ENCODE results near the gene RYK.

The RYK gene

DNA sequence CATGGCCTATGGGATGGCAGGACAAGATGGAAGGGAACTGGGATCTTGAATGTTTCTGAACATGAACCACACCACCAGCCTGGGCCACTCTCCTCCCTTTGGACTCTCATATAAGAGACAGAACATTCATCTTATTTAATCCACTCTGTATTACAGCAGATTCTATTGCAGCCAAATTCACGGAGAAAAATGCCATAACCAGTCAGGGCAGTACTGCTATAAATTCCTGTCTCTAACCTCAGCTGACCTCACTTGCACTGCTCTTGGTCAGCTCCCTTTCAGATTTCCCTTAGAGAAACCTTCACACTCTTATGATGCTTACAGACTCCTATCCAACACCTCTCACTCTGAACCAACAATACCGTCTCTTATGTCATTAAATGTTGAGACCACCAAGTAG lies 101.4 kb downstream of the RYK start:
- TF ChIP-seq POLR2A (IDR thresholded peaks at IDR 0.05; ENCODE audit: extremely low read depth, insufficient read length) (no peak), MYC (IDR thresholded peaks at IDR 0.05; ENCODE audit: low read depth, low read length) (no peak)
- TF ChIP-seq, protein P1, sequence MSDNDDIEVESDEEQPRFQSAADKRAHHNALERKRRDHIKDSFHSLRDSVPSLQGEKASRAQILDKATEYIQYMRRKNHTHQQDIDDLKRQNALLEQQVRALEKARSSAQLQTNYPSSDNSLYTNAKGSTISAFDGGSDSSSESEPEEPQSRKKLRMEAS (IDR thresholded peaks at IDR 0.05; ENCODE audit: low read depth, low read length), result no peak
- TF ChIP-seq, protein P2, sequence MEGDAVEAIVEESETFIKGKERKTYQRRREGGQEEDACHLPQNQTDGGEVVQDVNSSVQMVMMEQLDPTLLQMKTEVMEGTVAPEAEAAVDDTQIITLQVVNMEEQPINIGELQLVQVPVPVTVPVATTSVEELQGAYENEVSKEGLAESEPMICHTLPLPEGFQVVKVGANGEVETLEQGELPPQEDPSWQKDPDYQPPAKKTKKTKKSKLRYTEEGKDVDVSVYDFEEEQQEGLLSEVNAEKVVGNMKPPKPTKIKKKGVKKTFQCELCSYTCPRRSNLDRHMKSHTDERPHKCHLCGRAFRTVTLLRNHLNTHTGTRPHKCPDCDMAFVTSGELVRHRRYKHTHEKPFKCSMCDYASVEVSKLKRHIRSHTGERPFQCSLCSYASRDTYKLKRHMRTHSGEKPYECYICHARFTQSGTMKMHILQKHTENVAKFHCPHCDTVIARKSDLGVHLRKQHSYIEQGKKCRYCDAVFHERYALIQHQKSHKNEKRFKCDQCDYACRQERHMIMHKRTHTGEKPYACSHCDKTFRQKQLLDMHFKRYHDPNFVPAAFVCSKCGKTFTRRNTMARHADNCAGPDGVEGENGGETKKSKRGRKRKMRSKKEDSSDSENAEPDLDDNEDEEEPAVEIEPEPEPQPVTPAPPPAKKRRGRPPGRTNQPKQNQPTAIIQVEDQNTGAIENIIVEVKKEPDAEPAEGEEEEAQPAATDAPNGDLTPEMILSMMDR (IDR thresholded peaks at IDR 0.05; ENCODE audit: low read depth, low read length), result no peak
- no peak overlapping the region for H3K4me3 ChIP-seq (ENCODE audit: low read depth, low read length)
- no peak for DNase-seq (ENCODE audit: low read depth)

DNA sequence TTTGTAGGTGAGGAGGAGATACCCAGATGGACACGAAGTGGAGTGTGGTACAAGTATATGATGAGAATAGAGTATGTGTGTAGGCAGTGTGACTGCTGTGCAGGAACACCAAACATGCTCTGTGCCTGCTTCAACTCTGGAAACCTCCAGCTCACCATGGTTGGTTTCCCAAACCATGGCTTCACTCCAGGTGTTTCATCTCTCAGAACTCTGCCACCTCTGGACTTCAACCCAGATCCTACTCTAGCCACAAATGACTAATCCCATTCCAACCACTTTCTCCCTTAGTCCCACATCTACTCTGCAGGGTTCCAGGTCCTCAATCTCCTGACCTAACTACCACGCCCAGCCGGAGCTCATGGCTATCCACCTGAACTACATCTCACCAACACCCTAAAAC lies 102.1 kb downstream of the RYK start:
- DNase-seq (ENCODE audit: low read depth), result no peak
- no peak overlapping the region for H3K4me3 ChIP-seq (ENCODE audit: low read depth, low read length)
- TF ChIP-seq, protein P2 (IDR thresholded peaks at IDR 0.05; ENCODE audit: low read depth, low read length), result no peak
- no peak for TF ChIP-seq MYC (IDR thresholded peaks at IDR 0.05; ENCODE audit: low read depth, low read length)
- TF ChIP-seq POLR2A (IDR thresholded peaks at IDR 0.05; ENCODE audit: extremely low read depth, insufficient read length), result no peak
- TF ChIP-seq, protein P1 (IDR thresholded peaks at IDR 0.05; ENCODE audit: low read depth, low read length), result no peak

DNA sequence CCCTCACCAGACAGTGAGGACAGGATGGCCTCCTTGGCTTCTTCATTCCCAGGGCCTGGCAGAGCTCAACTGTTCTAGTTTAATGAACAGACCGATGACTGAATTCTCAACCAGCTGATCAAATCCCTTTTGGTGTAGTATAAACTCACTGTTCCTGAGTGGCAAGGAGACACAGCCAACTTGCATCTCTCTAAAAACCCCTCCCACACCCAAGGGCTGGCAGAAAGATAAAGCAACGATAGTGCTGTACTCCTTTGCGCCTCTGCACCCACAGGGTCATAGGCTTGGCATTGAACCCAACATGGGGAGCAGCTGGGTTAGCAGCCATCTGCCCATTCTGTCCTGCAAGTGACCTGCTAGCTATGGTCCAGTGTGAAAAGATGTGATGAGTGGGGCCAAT lies 103.2 kb downstream of the RYK start:
- H3K4me3 ChIP-seq (ENCODE audit: low read depth, low read length), result no peak overlapping the region
- TF ChIP-seq POLR2A (IDR thresholded peaks at IDR 0.05; ENCODE audit: extremely low read depth, insufficient read length) (no peak), MYC (IDR thresholded peaks at IDR 0.05; ENCODE audit: low read depth, low read length) (no peak)
- TF ChIP-seq, protein P1 (IDR thresholded peaks at IDR 0.05; ENCODE audit: low read depth, low read length), result no peak
- TF ChIP-seq, protein P2 (IDR thresholded peaks at IDR 0.05; ENCODE audit: low read depth, low read length), result no peak
- no peak for DNase-seq (ENCODE audit: low read depth)

DNA sequence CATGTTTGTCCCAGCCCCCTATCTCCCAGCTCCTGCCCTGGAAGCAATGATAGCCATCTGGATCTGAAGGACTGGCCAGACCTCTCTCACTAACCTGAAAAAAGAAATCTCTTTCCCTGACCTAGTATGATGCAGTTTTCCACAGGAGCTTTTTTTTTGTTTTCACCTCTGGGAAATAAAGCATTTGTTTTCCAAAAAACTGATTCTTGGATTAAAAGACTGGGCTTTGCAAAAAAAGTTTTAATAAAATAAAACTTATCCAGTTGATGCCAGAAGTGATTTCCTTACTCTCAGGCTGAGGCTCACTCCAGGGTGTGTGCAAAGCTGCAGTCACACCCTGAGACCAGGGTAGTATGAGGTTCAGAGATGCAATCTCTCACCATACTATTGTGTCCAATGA lies 104.0 kb downstream of the RYK start:
- H3K4me3 ChIP-seq (ENCODE audit: low read depth, low read length), result no peak overlapping the region
- no peak for DNase-seq (ENCODE audit: low read depth)
- TF ChIP-seq POLR2A (IDR thresholded peaks at IDR 0.05; ENCODE audit: extremely low read depth, insufficient read length), result no peak
- TF ChIP-seq, protein P1 (IDR thresholded peaks at IDR 0.05; ENCODE audit: low read depth, low read length), result no peak
- TF ChIP-seq MYC (IDR thresholded peaks at IDR 0.05; ENCODE audit: low read depth, low read length), result no peak
- TF ChIP-seq, protein P2 (IDR thresholded peaks at IDR 0.05; ENCODE audit: low read depth, low read length), result no peak

DNA sequence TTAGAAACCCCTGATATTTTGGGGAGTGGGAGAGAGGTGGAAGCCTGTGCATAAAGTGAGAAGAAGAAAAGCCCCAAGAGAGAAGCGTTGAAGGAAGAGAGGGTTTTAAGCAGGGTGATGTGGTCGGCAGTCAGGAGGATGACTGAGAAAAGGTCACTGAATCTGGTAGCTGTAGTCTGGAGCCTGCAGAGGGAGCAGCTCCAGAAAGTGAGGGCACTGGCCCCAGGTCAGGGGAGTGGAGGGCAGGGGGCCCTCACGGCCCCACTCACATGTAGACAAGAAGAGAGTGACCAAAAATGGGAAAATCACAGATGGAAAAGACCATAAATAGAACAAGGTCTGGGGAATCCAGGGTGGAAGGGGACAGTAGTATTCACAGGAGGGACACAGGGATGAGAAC lies 105.5 kb downstream of the RYK start:
- no peak for DNase-seq (ENCODE audit: low read depth)

More for the DNA sequence above, 105.5 kb downstream of the RYK start:
- H3K4me3 ChIP-seq (ENCODE audit: low read depth, low read length), result no peak overlapping the region
- TF ChIP-seq POLR2A (IDR thresholded peaks at IDR 0.05; ENCODE audit: extremely low read depth, insufficient read length) (no peak), MYC (IDR thresholded peaks at IDR 0.05; ENCODE audit: low read depth, low read length) (no peak)
- TF ChIP-seq, protein P1 (IDR thresholded peaks at IDR 0.05; ENCODE audit: low read depth, low read length), result no peak
- TF ChIP-seq, protein P2 (IDR thresholded peaks at IDR 0.05; ENCODE audit: low read depth, low read length), result no peak

All from NB4 (cell line).